H1 (cell line): Measurements from ENCODE around the gene DTX4. TPM values are rescaled to one million over a fixed set of nuclear protein-coding genes. Genes with fewer than 3 reads are reported as not detected.

Source experiments
- CTCF ChIA-PET: fragments of 300-600 bp; sonication (Branson Sonifier 250); formaldehyde crosslinking; loops from one replicate; lab custom pipeline; 2021; ENCODE audit not compliant: partially characterized antibody; lab: Charles Lee
- POLR2A ChIA-PET: fragments of 300-600 bp; sonication (Branson Sonifier 250); formaldehyde crosslinking; loops from one replicate; lab custom pipeline; 2021; ENCODE audit warnings: inconsistent platforms; ENCODE audit not compliant: partially characterized antibody; lab: Charles Lee
- DNase-seq, 2 experiments: peaks; one replicate each; pipeline versions ENCODE4 v3.0.0 to v3.0.0-alpha.2; 2010 to 2022; ENCODE audit warnings: low spot score in 2 of 2, low read depth in 1 of 2, mixed read lengths in 1 of 2
- FAIRE-seq: peaks from 2 replicates; lab custom pipeline; 2011; peaks lifted over from hg19 to GRCh38; lab: Jason Lieb, UNC
- H2AFZ ChIP-seq: 2 replicates; pipeline ENCODE4 v1.8.1; 2012; ENCODE audit warnings: low read length, inconsistent platforms
- H2AK5ac ChIP-seq: 2 replicates; pipeline ENCODE4 v1.6.1; 2013; ENCODE audit warnings: low read depth, low read length
- H2BK120ac ChIP-seq: replicated peaks from 2 replicates; pipeline ENCODE3; 2013; ENCODE audit warnings: low read depth, low read length, inconsistent platforms
- H2BK12ac ChIP-seq: 2 replicates; pipeline ENCODE4 v1.6.1; 2013; ENCODE audit warnings: low read depth, low read length
- H2BK15ac ChIP-seq: 2 replicates; pipeline ENCODE4 v1.6.1; 2013; ENCODE audit warnings: low read length
- H2BK20ac ChIP-seq: 2 replicates; pipeline ENCODE4 v1.6.1; 2013; ENCODE audit warnings: low read length
- H2BK5ac ChIP-seq: 2 replicates; pipeline ENCODE4 v1.6.1; 2013; ENCODE audit warnings: low read depth, low read length
- H3K14ac ChIP-seq: 2 replicates; pipeline ENCODE4 v1.6.1; 2013; ENCODE audit warnings: inconsistent platforms; ENCODE audit not compliant: insufficient read length
- H3K18ac ChIP-seq: 2 replicates; pipeline ENCODE4 v1.6.1; 2013; ENCODE audit warnings: low read length; ENCODE audit errors: extremely low read depth
- H3K23ac ChIP-seq: 2 replicates; pipeline ENCODE4 v1.6.1; 2013; ENCODE audit warnings: inconsistent platforms; ENCODE audit not compliant: insufficient read length
- H3K23me2 ChIP-seq: 2 replicates; pipeline ENCODE4 v1.6.1; 2013; ENCODE audit warnings: low read depth, low read length
- H3K27ac ChIP-seq: 2 replicates; pipeline ENCODE4 v1.6.1; 2011; ENCODE audit warnings: low read depth, low read length, inconsistent platforms
- H3K27me3 ChIP-seq, 4 experiments: replicated peaks in 1 of 4; 1 replicate in 1 of 4; 2 replicates in 3 of 4; pipeline versions ENCODE4 v1.6.1 to v1.8.1; 2011 to 2013; ENCODE audit warnings: low read length in 3 of 4, mild to moderate bottlenecking in 3 of 4, inconsistent platforms in 2 of 4, mixed read lengths in 2 of 4, moderate library complexity in 1 of 4; ENCODE audit not compliant: control insufficient read depth in 3 of 4, insufficient read depth in 3 of 4; ENCODE audit errors: extremely low read depth in 1 of 4
- H3K36me3 ChIP-seq, 4 experiments: 2 replicates each; pipeline versions ENCODE4 v1.6.1 to v1.8.1; 2011 to 2013; ENCODE audit warnings: mild to moderate bottlenecking in 4 of 4, low read length in 3 of 4, moderate library complexity in 2 of 4, control low read depth in 1 of 4, inconsistent platforms in 1 of 4; ENCODE audit not compliant: insufficient read depth in 4 of 4, control insufficient read depth in 2 of 4
- H3K4ac ChIP-seq: replicated peaks from 2 replicates; pipeline ENCODE3; 2013; ENCODE audit warnings: low read length, low read depth, mixed read lengths, inconsistent platforms; ENCODE audit not compliant: insufficient read length
- H3K4me1 ChIP-seq, 4 experiments: replicated peaks in 1 of 4; 1 replicate in 1 of 4; 2 replicates in 3 of 4; pipeline versions ENCODE4 v1.6.1 to v1.8.1; 2011 to 2013; ENCODE audit warnings: low read length in 3 of 4, inconsistent platforms in 2 of 4, mixed read lengths in 1 of 4; ENCODE audit not compliant: insufficient read depth in 4 of 4, control insufficient read depth in 3 of 4
- H3K4me2 ChIP-seq, 2 experiments: 2 replicates each; pipeline versions ENCODE4 v1.6.1 to v1.8.1; 2011 to 2013; ENCODE audit warnings: low read depth in 2 of 2, low read length in 2 of 2, control low read depth in 1 of 2, inconsistent platforms in 1 of 2, mild to moderate bottlenecking in 1 of 2; ENCODE audit not compliant: insufficient read depth in 1 of 2
- H3K4me3 ChIP-seq, 4 experiments: fragments of 200-600, 300-600 bp in 1 of 4; sonication (generic), shearing (Covaris generic), sonication (Bioruptor Twin) in 1 of 4; 2 replicates each; pipeline versions ENCODE4 v1.5.1 to v1.8.1; 2011 to 2016; ENCODE audit warnings: low read length in 4 of 4, low read depth in 3 of 4, control low read depth in 2 of 4, inconsistent platforms in 2 of 4, mild to moderate bottlenecking in 2 of 4, mixed read lengths in 1 of 4, moderate library complexity in 1 of 4; ENCODE audit not compliant: insufficient read depth in 2 of 4; ENCODE audit errors: extremely low read depth in 1 of 4
- H3K56ac ChIP-seq: replicated peaks from 2 replicates; pipeline ENCODE3; 2013; ENCODE audit warnings: low read depth, mild to moderate bottlenecking, mixed read lengths, low read length, inconsistent platforms; ENCODE audit not compliant: insufficient read length
- H3K79me1 ChIP-seq: 2 replicates; pipeline ENCODE4 v1.6.1; 2013; ENCODE audit warnings: low read depth, low read length, control low read depth
- H3K79me2 ChIP-seq, 2 experiments: 2 replicates each; pipeline versions ENCODE4 v1.6.1 to v1.8.1; 2012 to 2013; ENCODE audit warnings: low read length in 2 of 2, mild to moderate bottlenecking in 2 of 2, inconsistent platforms in 1 of 2; ENCODE audit not compliant: insufficient read depth in 2 of 2, control insufficient read depth in 1 of 2
- H3K9ac ChIP-seq, 4 experiments: replicated peaks in 1 of 4; 1 replicate in 1 of 4; 2 replicates in 3 of 4; pipeline versions ENCODE4 v1.6.1 to v1.8.1; 2011 to 2013; ENCODE audit warnings: low read depth in 3 of 4, low read length in 3 of 4, control low read depth in 2 of 4, mild to moderate bottlenecking in 2 of 4, moderate library complexity in 2 of 4, inconsistent platforms in 1 of 4; ENCODE audit errors: extremely low read depth in 1 of 4
- H3K9me3 ChIP-seq, 2 experiments: 2 replicates each; pipeline versions ENCODE4 v1.6.1 to v1.8.1; 2012 to 2013; ENCODE audit warnings: mild to moderate bottlenecking in 2 of 2, moderate library complexity in 2 of 2, control low read depth in 1 of 2, inconsistent platforms in 1 of 2, low read depth in 1 of 2, low read length in 1 of 2, mixed read lengths in 1 of 2; ENCODE audit not compliant: insufficient read depth in 2 of 2
- H4K20me1 ChIP-seq, 2 experiments: replicated peaks in 1 of 2; 2 replicates each; pipeline versions ENCODE3 to v1.8.1; 2011 to 2013; ENCODE audit warnings: inconsistent platforms in 2 of 2, low read length in 2 of 2, mild to moderate bottlenecking in 1 of 2; ENCODE audit not compliant: insufficient read depth in 2 of 2, control insufficient read depth in 1 of 2
- H4K5ac ChIP-seq: 2 replicates; pipeline ENCODE4 v1.6.1; 2013; ENCODE audit warnings: low read length, low read depth, mixed read lengths, inconsistent platforms; ENCODE audit not compliant: insufficient read length
- H4K8ac ChIP-seq: 2 replicates; pipeline ENCODE4 v1.8.0; 2013; ENCODE audit warnings: mild to moderate bottlenecking, moderate library complexity, low read length, inconsistent platforms; ENCODE audit not compliant: insufficient read depth; ENCODE audit errors: extremely low read depth
- H4K91ac ChIP-seq: replicated peaks from 2 replicates; pipeline ENCODE3; 2013; ENCODE audit warnings: low read length, mixed read lengths, inconsistent platforms; ENCODE audit not compliant: insufficient read length
- ASH2L ChIP-seq: fragments of 200-600, 300-600 bp; sonication (generic); IDR thresholded peaks from one replicate; pipeline ENCODE4 v1.7.1; 2017; ENCODE audit warnings: low read length
- CEBPB ChIP-seq: IDR thresholded peaks from 2 replicates; pipeline ENCODE4 v1.6.1; 2012; ENCODE audit warnings: low read depth, low read length
- CREB1 ChIP-seq: IDR thresholded peaks from 2 replicates; pipeline ENCODE4 v1.6.1; 2012; ENCODE audit warnings: inconsistent platforms
- EZH2 ChIP-seq: fragments of 200-600 bp; sonication (generic); IDR thresholded peaks from 2 replicates; pipeline ENCODE4 v1.7.1; 2012; ENCODE audit warnings: low read depth, mild to moderate bottlenecking, moderate library complexity, low read length, inconsistent platforms; ENCODE audit not compliant: severe bottlenecking
- HDAC6 ChIP-seq: IDR thresholded peaks from one replicate; pipeline ENCODE4 v1.7.1; 2012; ENCODE audit warnings: low read depth, mild to moderate bottlenecking, inconsistent platforms, low read length, moderate library complexity
- NANOG ChIP-seq: IDR thresholded peaks from 2 replicates; pipeline ENCODE4 v1.6.1; 2011; ENCODE audit warnings: low read length, low read depth, mild to moderate bottlenecking, inconsistent platforms; ENCODE audit not compliant: insufficient read depth, poor library complexity, severe bottlenecking
- POLR2AphosphoS5 ChIP-seq: IDR thresholded peaks from 2 replicates; pipeline ENCODE4 v1.6.1; 2011; ENCODE audit warnings: low read depth, low read length
- POU5F1 ChIP-seq: IDR thresholded peaks from 2 replicates; pipeline ENCODE4 v1.6.1; 2011; ENCODE audit warnings: low read depth, mild to moderate bottlenecking, low read length, moderate library complexity
- SIX5 ChIP-seq: IDR thresholded peaks from 2 replicates; pipeline ENCODE4 v1.6.1; 2011; ENCODE audit warnings: mild to moderate bottlenecking, low read depth, low read length
- YY1 ChIP-seq: IDR thresholded peaks from 2 replicates; pipeline ENCODE4 v1.6.1; 2011; ENCODE audit warnings: low read depth, mild to moderate bottlenecking, low read length
- ZNF274 ChIP-seq: IDR thresholded peaks from 2 replicates; pipeline ENCODE4 v1.7.0; 2012; ENCODE audit warnings: low read length, borderline replicate concordance; ENCODE audit errors: extremely low read depth
- WGBS, 2 experiments: shearing (Covaris generic) in 1 of 2; methylation state at CpG; one replicate each; pipeline versions ENCODE4 v1.1.6 to v1.1.7; 2013 to 2015; ENCODE audit warnings: low lambda C conversion rate in 2 of 2, mixed read lengths in 2 of 2, inconsistent platforms in 1 of 2, low coverage in 1 of 2, missing lambda C conversion rate in 1 of 2; ENCODE audit not compliant: insufficient replicate concordance in 2 of 2, insufficient coverage in 1 of 2, insufficient read length in 1 of 2; ENCODE audit errors: extremely low coverage in 1 of 2, missing lambda C conversion rate in 1 of 2; 5-methylcytosine and 5-hydroxymethylcytosine counted together
- polyA plus RNA-seq, 7 experiments: library from polyadenylated mRNA; depleted of rRNA in 3 of 7; stranded (reverse) in 5 of 7; unstranded in 2 of 7; fragments of >200 nt in 5 of 7; fragments of 200-250 nt in 2 of 7; gene quantifications; 1 replicate in 5 of 7; 2 replicates in 1 of 7; 4 replicates in 1 of 7; pipeline versions ENCODE4 v1.2.1 to v1.2.3, GENCODE V29; 2011 to 2013; ENCODE audit warnings: missing spikeins in 2 of 7, mixed read lengths in 2 of 7
- total RNA-seq: library from RNA; stranded (reverse); fragmentation: NEBNext Ultra II Directional; extraction: Animal tissue kit (Norgen Biotek cat#: 25700); gene quantifications from 2 replicates; pipeline ENCODE4 v1.2.1, GENCODE V29; 2021
- TF ChIP-seq, protein P1 (sequence below): IDR thresholded peaks from 2 replicates; pipeline ENCODE4 v1.6.1; 2012; ENCODE audit warnings: low read length, inconsistent platforms

DTX4 gene
- total and polyA plus RNA-seq, 2 of the 8 experiments (the other 6 are each of a cell fraction or from before 2014, with no cell fraction given): 5.1 to 18.8 TPM

- peaks cover 2 to 3% of the 10 kb centered on the region in 2 experiments for H4K20me1 ChIP-seq
- H4K91ac ChIP-seq: no peak overlapping the region
- H3K4me1 ChIP-seq: peaks cover 0 to 8% (median 0%) of the 10 kb centered on the region in 4 experiments; a peak in 4 of 7 replicates
- H3K9ac ChIP-seq: no peak overlapping the region
- H2AK5ac ChIP-seq: no peak overlapping the region
- H2BK15ac ChIP-seq: no peak overlapping the region
- H3K27ac ChIP-seq: no peak overlapping the region; the same call in 1 of the 2 replicates
- DNase-seq (no peak), FAIRE-seq (no peak)
- no peaks in the 10 kb centered on the region for H3K79me1 ChIP-seq
- no peak overlapping the region for H4K5ac ChIP-seq
- H3K36me3 ChIP-seq: peaks cover 0 to 8% (median 2%) of the 10 kb centered on the region in 4 experiments; a peak in 5 of 8 replicates
- WGBS, 2 experiments: 87% methylated on average over 1 of the region's 1 CpG; no CpG with 5 or more reads in 1 of the 2 experiments
- peak overlapping the region; percentile 80 for H3K4ac ChIP-seq
- H4K8ac ChIP-seq: no peak overlapping the region
- CTCF ChIA-PET: interaction anchor here (1.2 to 6.1 kb wide), 6 partner anchors 8 to 489 kb away, joined by 3 to 65 read pairs (median 4); partner anchors contain the start of gene DTX4
- no peaks in the 10 kb centered on the region for H3K9me3 ChIP-seq
- peaks cover 6% of the 10 kb centered on the region; the same call in 1 of the 2 replicates for H3K23me2 ChIP-seq
- H2AFZ ChIP-seq: no peak overlapping the region
- H3K18ac ChIP-seq: no peak overlapping the region
- H2BK5ac ChIP-seq: 0 out of 2 replicates have a peak overlapping the region, but pooled peaks have one; percentile 66
- H3K4me3 ChIP-seq: peak overlapping the region in 2 of 4 experiments; percentile 42 to 75; a peak in 3 of 8 replicates
- no peak overlapping the region for H3K14ac ChIP-seq
- no peak overlapping the region for H3K56ac ChIP-seq
- POLR2A ChIA-PET: interaction anchor here (1.0 to 2.2 kb wide), 9 partner anchors 14 to 566 kb away, joined by 3 to 15 read pairs (median 5); partner anchors contain the start of genes DTX4, FAM111B and ZFP91
- H3K23ac ChIP-seq: no peak overlapping the region
- 0 out of 2 replicates have a peak overlapping the region, but pooled peaks have one; percentile 42 for H2BK12ac ChIP-seq
- H2BK20ac ChIP-seq: no peak overlapping the region
- H3K4me2 ChIP-seq: peak overlapping the region; percentile 54 to 69
- H3K27me3 ChIP-seq: no peaks in the 10 kb centered on the region; a peak in 1 of 7 replicates
- H2BK120ac ChIP-seq: no peak overlapping the region
- H3K79me2 ChIP-seq: peaks cover 0 to 10% of the 10 kb centered on the region in 2 experiments; a peak in 2 of 4 replicates
- TF ChIP-seq ASH2L (no peak), POU5F1 (no peak), EZH2 (no peak), CEBPB (no peak), YY1 (no peak), SIX5 (no peak), ZNF274 (no peak), HDAC6 (no peak), CREB1 (no peak), POLR2AphosphoS5 (no peak), NANOG (no peak)
- TF ChIP-seq, protein P1, sequence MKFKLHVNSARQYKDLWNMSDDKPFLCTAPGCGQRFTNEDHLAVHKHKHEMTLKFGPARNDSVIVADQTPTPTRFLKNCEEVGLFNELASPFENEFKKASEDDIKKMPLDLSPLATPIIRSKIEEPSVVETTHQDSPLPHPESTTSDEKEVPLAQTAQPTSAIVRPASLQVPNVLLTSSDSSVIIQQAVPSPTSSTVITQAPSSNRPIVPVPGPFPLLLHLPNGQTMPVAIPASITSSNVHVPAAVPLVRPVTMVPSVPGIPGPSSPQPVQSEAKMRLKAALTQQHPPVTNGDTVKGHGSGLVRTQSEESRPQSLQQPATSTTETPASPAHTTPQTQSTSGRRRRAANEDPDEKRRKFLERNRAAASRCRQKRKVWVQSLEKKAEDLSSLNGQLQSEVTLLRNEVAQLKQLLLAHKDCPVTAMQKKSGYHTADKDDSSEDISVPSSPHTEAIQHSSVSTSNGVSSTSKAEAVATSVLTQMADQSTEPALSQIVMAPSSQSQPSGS: no peak
Measured at GRCh38 chr11:59144096-59144495, 27.8 kb upstream of the DTX4 start.
